Pulmonary artery endothelial cell (primary cell): ENCODE results near the gene INTS4. TPM values are rescaled to one million over a fixed set of nuclear protein-coding genes. Genes with fewer than 3 reads are reported as not detected.
"Not testable (repeated sequence)": the region's sequence is repeated elsewhere in the genome, so short reads cannot be mapped to it uniquely, and the experiment has no call there.

Experiments used
- DNase-seq: peaks from one replicate; pipeline ENCODE4 v3.0.0-alpha.2; 2011; ENCODE audit warnings: low read depth, low spot score
- total RNA-seq: library from RNA; depleted of rRNA; stranded (reverse); fragments of >200 nt; gene quantifications from 2 replicates; pipeline ENCODE4 v1.2.3, GENCODE V29; 2014

Gene INTS4
- total RNA-seq, 1 donor from 2014 or later, result 30.5 TPM

- not testable (repeated sequence) for DNase-seq
Observed at GRCh38 chr11:77958583-77959177, 35.8 kb downstream of the INTS4 start.

- not testable (repeated sequence) for DNase-seq
Observed at GRCh38 chr11:77943296-77943695, 51.2 kb downstream of the INTS4 start.

GRCh38 chr11:77942465-77942864 lies 52.0 kb downstream of the INTS4 start:
- DNase-seq, result not testable (repeated sequence)

- not testable (repeated sequence) for DNase-seq
Observed at GRCh38 chr11:77933596-77933995, 60.9 kb downstream of the INTS4 start.

DNA sequence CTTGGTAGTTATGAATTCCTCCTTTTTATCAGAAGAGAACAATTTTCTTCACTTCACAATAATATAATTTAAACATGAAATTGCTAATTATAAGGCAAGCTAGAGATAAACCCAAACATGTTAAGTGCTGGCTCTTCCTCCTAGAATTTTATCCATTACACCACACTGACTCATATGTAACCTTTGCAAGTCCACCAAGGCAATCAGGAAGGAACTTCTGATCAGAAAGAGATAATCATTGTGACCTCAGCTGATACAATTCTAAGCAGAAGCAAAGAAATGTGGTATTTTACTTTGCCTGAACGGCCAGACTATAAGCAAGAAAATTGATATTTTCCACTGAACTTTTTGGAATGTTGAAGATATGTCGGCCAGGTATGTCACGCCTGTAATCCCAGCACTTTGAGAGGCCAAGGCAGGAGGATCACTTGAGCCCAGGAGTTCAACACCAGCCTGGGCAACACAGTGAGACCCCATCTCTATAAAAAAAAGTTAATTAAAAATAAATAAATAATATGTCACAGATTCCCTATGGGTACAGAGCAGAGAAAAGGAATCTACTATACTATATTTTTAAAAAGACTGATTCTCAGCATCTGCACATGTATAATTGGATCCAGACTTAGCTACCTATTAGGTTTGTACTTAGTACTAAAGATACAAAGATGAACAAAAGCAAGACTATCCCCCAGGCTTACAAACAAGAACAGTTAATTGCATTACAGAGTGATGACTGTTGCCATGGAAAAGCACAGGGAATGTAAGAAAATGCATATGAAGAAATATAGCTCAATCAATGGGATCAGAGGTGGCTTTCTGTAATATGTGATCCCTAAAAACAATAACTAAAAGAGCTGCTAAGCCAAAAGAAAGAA lies 63.9 kb downstream of the INTS4 start:
- peak; percentile 15 for DNase-seq

- DNase-seq, result not testable (repeated sequence)
Observed at GRCh38 chr11:77917713-77918112, 76.8 kb downstream of the INTS4 start.

DNA sequence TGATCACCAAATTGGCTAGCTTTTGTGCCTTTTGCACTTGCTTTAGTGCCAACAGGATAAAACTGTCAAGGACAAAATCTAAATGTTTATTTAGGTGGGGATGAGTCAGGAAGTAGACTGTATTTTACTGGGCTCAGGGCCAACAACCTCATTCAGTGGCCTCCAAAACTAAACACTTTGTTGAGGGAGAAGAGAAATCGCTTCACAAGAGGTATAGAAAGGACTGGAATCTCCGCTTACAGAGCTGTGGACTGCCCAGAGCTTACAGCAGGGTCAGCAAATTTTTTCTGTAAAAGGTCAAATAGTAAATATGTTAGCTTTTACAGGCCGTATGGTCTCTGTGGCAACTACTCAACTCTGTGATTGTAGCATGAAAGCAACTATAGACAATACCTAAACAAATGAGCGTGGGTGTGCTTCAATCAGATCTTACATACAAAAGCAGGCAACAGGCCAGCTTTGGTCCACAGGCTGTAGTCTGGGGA lies 80.1 kb downstream of the INTS4 start:
- peak; percentile 52 for DNase-seq

GRCh38 chr11:77913608-77914306 lies 80.7 kb downstream of the INTS4 start:
- not testable (repeated sequence) for DNase-seq

- not testable (repeated sequence) for DNase-seq
Observed at GRCh38 chr11:77910828-77911227, 83.6 kb downstream of the INTS4 start.

DNA sequence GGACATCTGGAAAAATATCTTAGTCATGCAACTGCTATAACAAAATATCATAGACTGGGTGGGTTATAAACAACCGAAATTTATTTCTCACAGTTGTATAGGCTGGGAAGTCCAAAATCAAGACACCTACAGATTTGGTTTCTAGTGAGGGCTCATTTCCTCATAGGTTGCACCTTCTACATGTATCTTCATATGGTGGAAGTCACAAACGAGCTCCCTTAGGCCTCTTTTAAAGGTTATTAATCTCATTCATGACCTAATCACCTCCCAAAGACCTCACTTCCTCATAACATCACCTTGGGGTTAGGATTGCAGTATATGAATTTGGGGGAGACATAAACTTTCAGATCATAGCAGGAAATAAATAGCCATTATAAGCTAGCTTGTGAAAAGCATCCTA lies 85.2 kb downstream of the INTS4 start:
- DNase-seq, result no peak

DNA sequence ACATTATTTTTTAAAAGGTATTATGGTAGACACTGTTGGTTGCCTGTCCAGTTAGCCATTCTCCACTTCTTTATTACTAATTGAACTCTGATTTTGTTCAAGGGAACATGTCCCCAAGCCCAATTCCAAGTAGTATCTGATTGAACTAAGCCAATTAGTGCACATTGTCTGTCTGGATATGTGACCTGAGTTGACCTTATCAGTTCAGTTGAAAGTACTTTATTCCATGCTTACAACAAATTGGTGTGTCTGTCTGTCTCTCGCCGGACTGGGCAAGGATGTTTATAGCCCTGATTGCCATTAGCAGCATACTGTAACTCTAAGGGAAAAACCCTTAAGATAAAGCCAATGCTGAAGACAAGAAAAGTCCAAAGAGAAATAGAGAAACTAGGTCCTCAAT lies 85.6 kb downstream of the INTS4 start:
- no peak for DNase-seq

GRCh38 chr11:77894949-77895348 lies 99.5 kb downstream of the INTS4 start:
- DNase-seq, result not testable (repeated sequence)

GRCh38 chr11:77891703-77892102 lies 102.8 kb downstream of the INTS4 start:
- not testable (repeated sequence) for DNase-seq

- not testable (repeated sequence) for DNase-seq
Observed at GRCh38 chr11:77891256-77891655, 103.2 kb downstream of the INTS4 start.

DNA sequence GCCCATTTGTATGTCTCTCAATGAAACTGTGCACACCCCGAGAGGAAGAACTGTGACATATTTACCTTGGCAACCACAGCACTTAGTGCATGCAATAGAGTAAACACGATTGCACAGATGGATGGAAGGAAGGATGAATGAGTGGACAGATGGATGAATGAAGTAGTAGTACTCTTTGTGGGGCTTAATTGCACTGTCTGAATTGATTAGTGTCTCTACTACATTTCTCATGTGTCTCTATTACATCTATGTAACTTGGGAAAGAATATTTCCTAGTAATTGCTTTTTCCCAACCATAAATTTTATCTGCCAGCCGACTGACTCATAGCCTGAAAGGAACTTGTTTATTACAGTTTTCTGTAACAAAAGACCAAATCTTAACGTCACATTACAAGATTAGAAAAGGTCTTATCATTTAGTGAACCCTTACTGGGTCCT lies 103.8 kb downstream of the INTS4 start:
- DNase-seq, result not testable (repeated sequence)

DNA sequence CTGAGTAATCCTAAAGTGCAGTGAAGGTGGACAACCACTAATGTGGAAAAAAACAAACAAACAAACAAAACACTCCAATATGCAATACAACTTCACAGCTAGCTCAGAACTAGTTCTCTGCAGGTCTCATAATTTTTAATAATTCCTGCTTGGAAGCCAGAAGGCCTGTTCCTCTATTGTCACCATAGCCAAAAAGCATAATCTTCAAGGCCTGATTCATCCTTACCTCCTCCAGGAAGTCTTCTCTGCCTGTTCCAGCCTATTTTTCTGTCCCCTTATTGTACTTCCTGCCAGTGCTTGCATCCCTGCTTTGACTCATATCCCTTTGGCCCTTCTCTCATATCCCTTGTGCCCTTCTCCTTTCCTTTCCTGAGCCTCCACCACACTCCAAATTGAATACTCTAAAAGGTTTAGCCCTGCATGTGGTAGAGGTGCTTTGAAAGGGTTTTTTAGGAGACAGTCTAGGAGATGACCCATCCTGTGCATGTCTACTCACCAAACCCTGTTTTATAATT lies 104.3 kb downstream of the INTS4 start:
- not testable (repeated sequence) for DNase-seq

- not testable (repeated sequence) for DNase-seq
Observed at GRCh38 chr11:77889045-77889444, 105.4 kb downstream of the INTS4 start.

GRCh38 chr11:77886401-77886800 lies 108.1 kb downstream of the INTS4 start:
- no peak for DNase-seq

- no peak for DNase-seq
Observed at GRCh38 chr11:77884829-77885190, 109.7 kb downstream of the INTS4 start.

- DNase-seq, result no peak
Observed at GRCh38 chr11:77884186-77884828, 110.2 kb downstream of the INTS4 start.

DNA sequence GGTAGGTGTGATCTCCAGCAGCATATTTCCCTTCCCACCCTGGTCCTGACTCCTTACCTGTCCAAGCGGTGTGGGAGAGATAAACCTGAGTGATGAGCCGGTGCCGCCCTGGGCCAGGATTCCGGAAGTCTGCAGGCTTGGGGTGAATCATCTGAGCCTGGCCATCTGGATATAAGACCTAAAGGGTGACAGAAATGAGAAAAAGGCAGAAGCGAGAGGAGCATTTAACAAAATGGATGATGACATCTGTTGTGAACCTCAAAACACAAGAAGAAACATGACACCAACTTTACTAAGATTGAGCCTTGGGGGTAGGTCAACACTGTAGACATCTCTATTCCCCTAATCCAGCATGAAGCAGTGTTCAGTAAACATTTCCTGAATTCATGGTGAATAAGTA lies 110.7 kb downstream of the INTS4 start:
- DNase-seq, result no peak
